IMR-90 (cell line): ENCODE data around the gene MYH6. TPM values are rescaled to one million over a fixed set of nuclear protein-coding genes. Genes with fewer than 3 reads are reported as not detected.

Source experiments
- ATAC-seq: fragments of 200-7000 bp; cut with Tn5 transposase; 2 replicates; pipeline ENCODE4 v1.9.1; 2020; ENCODE audit warnings: low read depth, mild to moderate bottlenecking, moderate library complexity
- BruUV-seq: library from RNA; stranded (reverse); fragments of 400-500 nt; replicated peaks from 2 replicates; lab custom pipeline; 2021; lab: Mats Ljungman, UMichigan
- CTCF ChIA-PET: fragments of 300-600 bp; formaldehyde crosslinking; extraction: SDS; loops from one replicate; lab custom pipeline; 2021; ENCODE audit warnings: antibody characterized with exemption; lab: Yijun Ruan, JAX
- POLR2A ChIA-PET: fragments of 300-600 bp; sonication (Branson Sonifier 250); formaldehyde crosslinking; loops from one replicate; lab custom pipeline; 2022; ENCODE audit warnings: antibody characterized with exemption; ENCODE audit not compliant: unreplicated experiment; lab: Charles Lee
- DNase-seq: peaks from one replicate; pipeline ENCODE4 v3.0.0; 2013
- H2AFZ ChIP-seq: replicated peaks from 2 replicates; pipeline ENCODE3; 2013; ENCODE audit warnings: low read length, mild to moderate bottlenecking; ENCODE audit not compliant: poor library complexity
- H2AK5ac ChIP-seq: 2 replicates; pipeline ENCODE4 v1.6.1; 2013; ENCODE audit warnings: low read depth, low read length, inconsistent platforms
- H2AK9ac ChIP-seq: replicated peaks from 2 replicates; pipeline ENCODE3; 2013; ENCODE audit warnings: mild to moderate bottlenecking, low read depth, low read length, moderate library complexity; ENCODE audit not compliant: poor library complexity
- H2BK120ac ChIP-seq: 2 replicates; pipeline ENCODE4 v1.6.1; 2013; ENCODE audit warnings: low read depth, low read length, inconsistent platforms
- H2BK15ac ChIP-seq: 3 replicates; pipeline ENCODE4 v1.6.1; 2013; ENCODE audit warnings: low read depth, low read length, inconsistent platforms
- H2BK20ac ChIP-seq: 2 replicates; pipeline ENCODE4 v1.6.1; 2013; ENCODE audit warnings: low read depth, mild to moderate bottlenecking, inconsistent platforms, low read length, moderate library complexity
- H2BK5ac ChIP-seq: 2 replicates; pipeline ENCODE4 v1.6.1; 2013; ENCODE audit warnings: mild to moderate bottlenecking, low read depth, low read length, inconsistent platforms; ENCODE audit not compliant: poor library complexity, severe bottlenecking
- H3K14ac ChIP-seq: replicated peaks from 2 replicates; pipeline ENCODE4 v1.6.1; 2013; ENCODE audit warnings: low read depth, low read length, inconsistent platforms
- H3K18ac ChIP-seq: 2 replicates; pipeline ENCODE4 v1.6.1; 2013; ENCODE audit warnings: low read depth, low read length, control low read depth
- H3K23ac ChIP-seq: 2 replicates; pipeline ENCODE4 v1.6.1; 2013; ENCODE audit warnings: low read depth, low read length, inconsistent platforms
- H3K27ac ChIP-seq: 2 replicates; pipeline ENCODE4 v1.5.1; 2013; ENCODE audit warnings: mild to moderate bottlenecking, control low read depth, low read length; ENCODE audit not compliant: insufficient read depth
- H3K27me3 ChIP-seq: 2 replicates; pipeline ENCODE4 v1.6.1; 2013; ENCODE audit warnings: low read length; ENCODE audit not compliant: control insufficient read depth, insufficient read depth
- H3K36me3 ChIP-seq: 2 replicates; pipeline ENCODE4 v1.6.1; 2013; ENCODE audit warnings: low read length, mixed read lengths; ENCODE audit not compliant: control insufficient read depth, insufficient read depth
- H3K4ac ChIP-seq: 2 replicates; pipeline ENCODE4 v1.6.1; 2013; ENCODE audit warnings: low read depth, low read length, inconsistent platforms
- H3K4me1 ChIP-seq: 2 replicates; pipeline ENCODE4 v1.6.1; 2013; ENCODE audit warnings: low read length, mixed read lengths; ENCODE audit not compliant: control insufficient read depth, insufficient read depth
- H3K4me2 ChIP-seq: 2 replicates; pipeline ENCODE4 v1.6.1; 2013; ENCODE audit warnings: low read depth, mild to moderate bottlenecking, control low read depth, low read length, moderate library complexity
- H3K4me3 ChIP-seq: 2 replicates; pipeline ENCODE4 v1.5.1; 2013; ENCODE audit warnings: low read depth, mild to moderate bottlenecking, control low read depth, low read length, moderate library complexity; ENCODE audit not compliant: insufficient read depth
- H3K56ac ChIP-seq: 2 replicates; pipeline ENCODE4 v1.6.1; 2013; ENCODE audit warnings: low read length, inconsistent platforms; ENCODE audit not compliant: insufficient read depth; ENCODE audit errors: extremely low read depth
- H3K79me1 ChIP-seq, 2 experiments: 2 replicates each; pipeline ENCODE4 v1.6.1; 2013; ENCODE audit warnings: low read length in 2 of 2, inconsistent platforms in 1 of 2, low read depth in 1 of 2
- H3K9ac ChIP-seq: 2 replicates; pipeline ENCODE4 v1.6.1; 2013; ENCODE audit warnings: low read depth, low read length, control low read depth
- H3K9me1 ChIP-seq: 2 replicates; pipeline ENCODE4 v1.6.1; 2013; ENCODE audit warnings: low read length, inconsistent platforms; ENCODE audit not compliant: insufficient read depth
- H3K9me3 ChIP-seq: 2 replicates; pipeline ENCODE4 v1.6.1; 2013; ENCODE audit warnings: low read length; ENCODE audit not compliant: control insufficient read depth, insufficient read depth
- H4K20me1 ChIP-seq: 2 replicates; pipeline ENCODE4 v1.6.1; 2013; ENCODE audit warnings: low read length, inconsistent platforms; ENCODE audit not compliant: insufficient read depth
- H4K5ac ChIP-seq: 2 replicates; pipeline ENCODE4 v1.6.1; 2013; ENCODE audit warnings: mild to moderate bottlenecking, low read depth, low read length, control low read depth
- H4K8ac ChIP-seq, 2 experiments: 2 replicates each; pipeline ENCODE4 v1.6.1; 2013; ENCODE audit warnings: low read depth in 2 of 2, low read length in 2 of 2, control low read depth in 1 of 2, inconsistent platforms in 1 of 2
- H4K91ac ChIP-seq: 2 replicates; pipeline ENCODE4 v1.6.1; 2013; ENCODE audit warnings: low read depth, low read length, inconsistent platforms; ENCODE audit not compliant: insufficient read depth
- BHLHE40 ChIP-seq: fragments of 150-350 bp; IDR thresholded peaks from 2 replicates; pipeline ENCODE4 v1.6.1; 2016; ENCODE audit warnings: mild to moderate bottlenecking, low read depth, low read length
- CEBPB ChIP-seq: IDR thresholded peaks from 2 replicates; pipeline ENCODE4 v1.6.1; 2012; ENCODE audit warnings: low read depth, low read length, improper control_type of control experiment
- CHD1 ChIP-seq: IDR thresholded peaks from 2 replicates; pipeline ENCODE4 v1.6.1; 2012; ENCODE audit warnings: low read depth, low read length, improper control_type of control experiment
- FOS ChIP-seq: fragments of 150-350 bp; IDR thresholded peaks from 2 replicates; pipeline ENCODE4 v1.6.1; 2016; ENCODE audit warnings: low read depth, low read length
- MAFK ChIP-seq: IDR thresholded peaks from 2 replicates; pipeline ENCODE4 v1.6.1; 2012; ENCODE audit warnings: low read depth, low read length, improper control_type of control experiment
- MAZ ChIP-seq: IDR thresholded peaks from 2 replicates; pipeline ENCODE4 v1.6.1; 2012; ENCODE audit warnings: low read depth, mild to moderate bottlenecking, low read length, improper control_type of control experiment, moderate library complexity, borderline replicate concordance
- MXI1 ChIP-seq: IDR thresholded peaks from 2 replicates; pipeline ENCODE4 v1.6.1; 2012; ENCODE audit warnings: low read depth, mild to moderate bottlenecking, low read length, moderate library complexity, borderline replicate concordance
- NFE2L2 ChIP-seq: fragments of 150-350 bp; IDR thresholded peaks from 2 replicates; pipeline ENCODE4 v1.6.1; 2016; ENCODE audit warnings: low read depth, mild to moderate bottlenecking, low read length
- POLR2A ChIP-seq: IDR thresholded peaks from 2 replicates; pipeline ENCODE4 v1.6.1; 2012; ENCODE audit warnings: mild to moderate bottlenecking, low read depth, low read length
- RAD21 ChIP-seq: IDR thresholded peaks from 2 replicates; pipeline ENCODE4 v1.6.1; 2012; ENCODE audit warnings: low read length, improper control_type of control experiment
- RCOR1 ChIP-seq: IDR thresholded peaks from 2 replicates; pipeline ENCODE4 v1.6.1; 2012; ENCODE audit warnings: mild to moderate bottlenecking, low read length, improper control_type of control experiment; ENCODE audit not compliant: insufficient replicate concordance
- RFX5 ChIP-seq: IDR thresholded peaks from 2 replicates; pipeline ENCODE4 v1.8.0; 2012; ENCODE audit warnings: low read depth, mild to moderate bottlenecking, low read length, moderate library complexity
- SMC3 ChIP-seq: fragments of 150-350 bp; IDR thresholded peaks from 2 replicates; pipeline ENCODE4 v1.6.1; 2016; ENCODE audit warnings: low read depth, mild to moderate bottlenecking, antibody characterized with exemption, low read length, moderate library complexity
- WGBS, 2 experiments: methylation state at CpG; one replicate each; pipeline versions ENCODE4 v1.1.5 to v1.1.7; 2013; ENCODE audit warnings: missing lambda C conversion rate in 2 of 2; ENCODE audit not compliant: insufficient read length in 1 of 2; ENCODE audit errors: extremely low coverage in 2 of 2; 5-methylcytosine and 5-hydroxymethylcytosine counted together
- dilution Hi-C: fragments of 300-500 bp; cut with HindIII; formaldehyde crosslinking; loops from one replicate; pipeline ENCODE4 v1.14.3; 2018; ENCODE audit warnings: low sequenced_read_pairs; ENCODE audit not compliant: unreplicated experiment
- in situ Hi-C: fragments of 300-500 bp; cut with MboI; formaldehyde crosslinking; loops from 3 replicates; pipeline ENCODE4 v1.14.3; 2019; ENCODE audit warnings: low sequenced_read_pairs, inconsistent platforms, mixed read lengths
- intact Hi-C: fragments of 100-400 bp; cut with micrococcal nuclease; formaldehyde crosslinking; loops from 2 replicates; pipeline ENCODE4 v1.10.0; 2022
- polyA plus RNA-seq, 3 experiments: library from polyadenylated mRNA; depleted of rRNA; stranded (reverse); fragments of >200 nt; gene quantifications; 2 replicates each; pipeline ENCODE4 v1.2.3, GENCODE V29; 2012; ENCODE audit warnings: low replicate concordance in 1 of 3
- total RNA-seq: library from RNA; depleted of rRNA; stranded (reverse); fragments of >200 nt; gene quantifications from 2 replicates; pipeline ENCODE4 v1.2.3, GENCODE V29; 2012
- TF ChIP-seq, protein P1 (sequence below): fragments of 150-350 bp; IDR thresholded peaks from 2 replicates; pipeline ENCODE4 v1.6.1; 2017; ENCODE audit warnings: mild to moderate bottlenecking, antibody characterized with exemption, low read length, low read depth
- TF ChIP-seq, protein P2 (sequence below): conservative IDR thresholded peaks from 2 replicates; pipeline ENCODE4 v1.5.1; 2012; ENCODE audit warnings: mild to moderate bottlenecking, low read depth, low read length, improper control_type of control experiment
- TF ChIP-seq, protein P3 (sequence below): fragments of 150-350 bp; IDR thresholded peaks from 2 replicates; pipeline ENCODE4 v1.6.1; 2016; ENCODE audit warnings: low read depth, mild to moderate bottlenecking, low read length, moderate library complexity, borderline replicate concordance

Gene MYH6
- total and polyA plus RNA-seq, 2 of the 4 experiments (the other 2 are of a cell fraction) = not detected

DNA sequence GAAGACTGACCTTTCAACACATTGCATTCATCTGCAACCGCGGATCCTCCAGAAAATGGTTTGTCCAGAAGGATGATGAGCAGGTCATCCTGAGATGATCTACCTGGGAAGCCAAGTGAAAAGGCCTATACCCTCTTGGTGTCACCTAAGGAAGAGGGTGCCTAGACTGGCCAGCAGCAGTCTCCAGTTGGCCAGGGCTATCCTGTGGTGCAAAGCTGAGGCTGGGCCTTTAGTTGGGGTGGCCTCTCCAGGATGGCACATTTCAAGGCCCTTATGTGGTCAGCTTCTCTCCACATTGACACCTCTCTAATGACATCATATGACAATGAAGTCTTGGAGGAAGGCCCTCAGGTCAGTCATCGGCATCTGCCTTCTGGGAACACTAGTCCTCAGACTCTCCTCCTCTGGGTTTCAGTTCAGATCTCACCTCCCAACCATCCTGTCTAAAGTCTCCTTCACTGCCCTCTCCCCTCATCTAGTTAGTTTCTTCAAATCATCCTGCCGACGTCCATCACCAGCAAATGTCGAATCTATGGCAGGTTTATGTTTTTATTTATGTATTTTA lies 52.1 kb downstream of the MYH6 start:
- H3K4me2 ChIP-seq = no peak overlapping the region
- no peak overlapping the region for H4K5ac ChIP-seq
- H3K4ac ChIP-seq = no peak overlapping the region
- H3K56ac ChIP-seq = no peak overlapping the region
- H3K36me3 ChIP-seq = peaks cover 36% of the 10 kb centered on the region
- DNase-seq (no peak), ATAC-seq (no peak)
- no peak overlapping the region for H3K4me3 ChIP-seq
- no peak overlapping the region for H2BK5ac ChIP-seq
- TF ChIP-seq FOS = no peak
- TF ChIP-seq RAD21 = no peak
- TF ChIP-seq BHLHE40 = no peak
- no peak for TF ChIP-seq CEBPB
- TF ChIP-seq MAZ = no peak
- no peak for TF ChIP-seq RCOR1
- TF ChIP-seq SMC3 = no peak
- TF ChIP-seq, protein P1, sequence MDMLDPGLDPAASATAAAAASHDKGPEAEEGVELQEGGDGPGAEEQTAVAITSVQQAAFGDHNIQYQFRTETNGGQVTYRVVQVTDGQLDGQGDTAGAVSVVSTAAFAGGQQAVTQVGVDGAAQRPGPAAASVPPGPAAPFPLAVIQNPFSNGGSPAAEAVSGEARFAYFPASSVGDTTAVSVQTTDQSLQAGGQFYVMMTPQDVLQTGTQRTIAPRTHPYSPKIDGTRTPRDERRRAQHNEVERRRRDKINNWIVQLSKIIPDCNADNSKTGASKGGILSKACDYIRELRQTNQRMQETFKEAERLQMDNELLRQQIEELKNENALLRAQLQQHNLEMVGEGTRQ = no peak
- TF ChIP-seq CHD1 = no peak
- no peak for TF ChIP-seq NFE2L2
- no peak for TF ChIP-seq POLR2A
- TF ChIP-seq RFX5 = no peak
- TF ChIP-seq, protein P2, sequence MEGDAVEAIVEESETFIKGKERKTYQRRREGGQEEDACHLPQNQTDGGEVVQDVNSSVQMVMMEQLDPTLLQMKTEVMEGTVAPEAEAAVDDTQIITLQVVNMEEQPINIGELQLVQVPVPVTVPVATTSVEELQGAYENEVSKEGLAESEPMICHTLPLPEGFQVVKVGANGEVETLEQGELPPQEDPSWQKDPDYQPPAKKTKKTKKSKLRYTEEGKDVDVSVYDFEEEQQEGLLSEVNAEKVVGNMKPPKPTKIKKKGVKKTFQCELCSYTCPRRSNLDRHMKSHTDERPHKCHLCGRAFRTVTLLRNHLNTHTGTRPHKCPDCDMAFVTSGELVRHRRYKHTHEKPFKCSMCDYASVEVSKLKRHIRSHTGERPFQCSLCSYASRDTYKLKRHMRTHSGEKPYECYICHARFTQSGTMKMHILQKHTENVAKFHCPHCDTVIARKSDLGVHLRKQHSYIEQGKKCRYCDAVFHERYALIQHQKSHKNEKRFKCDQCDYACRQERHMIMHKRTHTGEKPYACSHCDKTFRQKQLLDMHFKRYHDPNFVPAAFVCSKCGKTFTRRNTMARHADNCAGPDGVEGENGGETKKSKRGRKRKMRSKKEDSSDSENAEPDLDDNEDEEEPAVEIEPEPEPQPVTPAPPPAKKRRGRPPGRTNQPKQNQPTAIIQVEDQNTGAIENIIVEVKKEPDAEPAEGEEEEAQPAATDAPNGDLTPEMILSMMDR = no peak
- no peak for TF ChIP-seq MXI1
- no peak for TF ChIP-seq MAFK
- TF ChIP-seq, protein P3, sequence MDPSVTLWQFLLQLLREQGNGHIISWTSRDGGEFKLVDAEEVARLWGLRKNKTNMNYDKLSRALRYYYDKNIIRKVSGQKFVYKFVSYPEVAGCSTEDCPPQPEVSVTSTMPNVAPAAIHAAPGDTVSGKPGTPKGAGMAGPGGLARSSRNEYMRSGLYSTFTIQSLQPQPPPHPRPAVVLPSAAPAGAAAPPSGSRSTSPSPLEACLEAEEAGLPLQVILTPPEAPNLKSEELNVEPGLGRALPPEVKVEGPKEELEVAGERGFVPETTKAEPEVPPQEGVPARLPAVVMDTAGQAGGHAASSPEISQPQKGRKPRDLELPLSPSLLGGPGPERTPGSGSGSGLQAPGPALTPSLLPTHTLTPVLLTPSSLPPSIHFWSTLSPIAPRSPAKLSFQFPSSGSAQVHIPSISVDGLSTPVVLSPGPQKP = no peak
- H3K79me1 ChIP-seq = peaks cover 4 to 9% of the 10 kb centered on the region in 2 experiments; a peak in 3 of 4 replicates
- no peak overlapping the region for H2BK120ac ChIP-seq
- no peak overlapping the region for H3K27ac ChIP-seq
- dilution Hi-C loops = no loop called here
- H4K8ac ChIP-seq = no peak overlapping the region
- H3K9ac ChIP-seq = no peak overlapping the region
- H4K91ac ChIP-seq = no peak overlapping the region
- intact Hi-C loops = no loop called here
- POLR2A ChIA-PET = no interaction called here
- in situ Hi-C loops = no loop called here
- no peak overlapping the region for H2AFZ ChIP-seq
- H3K18ac ChIP-seq = no peak overlapping the region
- peaks cover 3% of the 10 kb centered on the region; the same call in 1 of the 2 replicates for H3K4me1 ChIP-seq
- H2AK5ac ChIP-seq = no peak overlapping the region
- no peaks in the 10 kb centered on the region; the same call in 1 of the 2 replicates for H4K20me1 ChIP-seq
- no peak overlapping the region for H2AK9ac ChIP-seq
- no peaks in the 10 kb centered on the region for H3K27me3 ChIP-seq
- no peak overlapping the region for H2BK20ac ChIP-seq
- H3K14ac ChIP-seq = no peak overlapping the region
- CTCF ChIA-PET = no interaction called here
- H3K9me3 ChIP-seq = no peaks in the 10 kb centered on the region
- BruUV-seq = no TSS peak
- peaks cover 6% of the 10 kb centered on the region; the same call in 1 of the 2 replicates for H3K9me1 ChIP-seq
- no peak overlapping the region for H2BK15ac ChIP-seq
- WGBS, 2 experiments = 87% methylated on average over 3 of the region's 6 CpGs; no CpG with 5 or more reads in 1 of the 2 experiments
- H3K23ac ChIP-seq = no peak overlapping the region
